LNCAP (cell line): Measurements from ENCODE around the gene ACTN4.

Experiments used
- CTCF ChIP-seq: fragments of 450-650 bp; IDR thresholded peaks from 2 replicates; pipeline ENCODE4 v1.5.1; 2017; ENCODE audit warnings: mild to moderate bottlenecking

The ACTN4 gene

GRCh38 chr19:38736036-38736412 lies 88.6 kb downstream of the ACTN4 start:
- no peak for TF ChIP-seq CTCF

GRCh38 chr19:38736413-38737280 lies 89.2 kb downstream of the ACTN4 start:
- no peak for TF ChIP-seq CTCF

GRCh38 chr19:38737281-38737865 lies 89.9 kb downstream of the ACTN4 start:
- TF ChIP-seq CTCF: no peak

GRCh38 chr19:38737921-38738737 lies 90.7 kb downstream of the ACTN4 start:
- TF ChIP-seq CTCF: no peak

GRCh38 chr19:38739440-38740256 lies 92.2 kb downstream of the ACTN4 start:
- TF ChIP-seq CTCF: no peak

- no peak for TF ChIP-seq CTCF
These were observed 92.8 kb downstream of the ACTN4 start for GRCh38 chr19:38740257-38740592.

- TF ChIP-seq CTCF: no peak
These were observed 93.5 kb downstream of the ACTN4 start for GRCh38 chr19:38740932-38741331.
